A673 (cell line): ENCODE results near the gene XPO5. TPM values are rescaled to one million over a fixed set of nuclear protein-coding genes. Genes with fewer than 3 reads are reported as not detected.

ENCODE experiments used
- Bru-seq: library from RNA; stranded (reverse); fragments of 400-500 nt; gene quantifications from one replicate; lab custom pipeline; 2021; lab: Mats Ljungman, UMichigan
- BruChase-seq, 2 experiments: library from RNA; stranded (reverse); fragments of 400-500 nt; gene quantifications; one replicate each; lab custom pipeline; 2021; lab: Mats Ljungman, UMichigan
- BruUV-seq: library from RNA; stranded (reverse); fragments of 400-500 nt; replicated peaks from 2 replicates; lab custom pipeline; 2021; lab: Mats Ljungman, UMichigan
- CTCF ChIA-PET: fragments of 300-600 bp; sonication (Branson Sonifier 250); formaldehyde crosslinking; loops from one replicate; lab custom pipeline; 2022; ENCODE audit warnings: antibody characterized with exemption; lab: Charles Lee
- POLR2A ChIA-PET: fragments of 300-600 bp; sonication (Branson Sonifier 250); formaldehyde crosslinking; loops from one replicate; lab custom pipeline; 2022; ENCODE audit warnings: antibody characterized with exemption; ENCODE audit not compliant: low non-redundant PET; lab: Charles Lee
- DNase-seq: peaks from one replicate; pipeline ENCODE4 v3.0.0-alpha.2; 2015; ENCODE audit warnings: low spot score
- H3K27ac ChIP-seq: fragments of 200-600 bp; sonication (generic); 2 replicates; pipeline ENCODE4 v1.5.1; 2016; ENCODE audit warnings: mixed run types, low read depth, mild to moderate bottlenecking, mixed read lengths, antibody characterized with exemption, low read length; ENCODE audit not compliant: poor library complexity, severe bottlenecking
- H3K27me3 ChIP-seq: fragments of 200-600 bp; sonication (generic); replicated peaks from 2 replicates; pipeline ENCODE4 v1.6.1; 2017; ENCODE audit warnings: mixed run types, low read depth, mild to moderate bottlenecking, mixed read lengths, antibody characterized with exemption, low read length; ENCODE audit not compliant: insufficient read depth, poor library complexity
- H3K36me3 ChIP-seq: fragments of 200-600 bp; sonication (generic); 2 replicates; pipeline ENCODE4 v1.6.1; 2016; ENCODE audit warnings: mixed run types, mild to moderate bottlenecking, mixed read lengths, antibody characterized with exemption, low read length; ENCODE audit not compliant: insufficient read depth, poor library complexity, severe bottlenecking
- H3K4me1 ChIP-seq: fragments of 200-600 bp; sonication (generic); 2 replicates; pipeline ENCODE4 v1.6.1; 2017; ENCODE audit warnings: mixed run types, mild to moderate bottlenecking, mixed read lengths, antibody characterized with exemption, low read length; ENCODE audit not compliant: insufficient read depth, poor library complexity, severe bottlenecking
- H3K4me3 ChIP-seq: fragments of 200-600 bp; sonication (generic); 2 replicates; pipeline ENCODE4 v1.5.1; 2016; ENCODE audit warnings: low read depth, mixed run types, mild to moderate bottlenecking, mixed read lengths, low read length; ENCODE audit not compliant: poor library complexity, severe bottlenecking
- H3K9me3 ChIP-seq: fragments of 200-600 bp; sonication (generic); 2 replicates; pipeline ENCODE4 v1.6.1; 2016; ENCODE audit warnings: mixed run types, low read depth, mild to moderate bottlenecking, mixed read lengths, antibody characterized with exemption, low read length; ENCODE audit not compliant: poor library complexity, severe bottlenecking
- CTCF ChIP-seq: fragments of 300-800, 200-600 bp; sonication (generic); conservative IDR thresholded peaks from 2 replicates; pipeline ENCODE4 v1.5.1; 2017; ENCODE audit warnings: low read depth, mild to moderate bottlenecking, antibody characterized with exemption, low read length, moderate library complexity, mixed read lengths
- EZH2 ChIP-seq: fragments of 200-600 bp; sonication (generic); IDR thresholded peaks from 2 replicates; pipeline ENCODE4 v1.6.1; 2017; ENCODE audit warnings: borderline replicate concordance, low read depth, mild to moderate bottlenecking, mixed read lengths, antibody characterized with exemption, low read length; ENCODE audit not compliant: poor library complexity, severe bottlenecking
- intact Hi-C: fragments of 100-400 bp; cut with micrococcal nuclease; formaldehyde crosslinking; loops from one replicate; pipeline ENCODE4 v1.10.0; 2022; ENCODE audit not compliant: unreplicated experiment
- long read RNA-seq: library from polyadenylated mRNA; stranded (forward); transcript quantifications from one replicate; pipeline ENCODE4 v2.0.0, GENCODE V29; 2022
- total RNA-seq: library from RNA; stranded (reverse); gene quantifications from 2 replicates; pipeline ENCODE4 v1.2.3, GENCODE V29; 2021

The XPO5 gene
- 109 and 111 TPM in 2 replicates for total RNA-seq
- percentile 81 among the genes with signal in this experiment for Bru-seq, nascent RNA
- BruChase-seq, experiment 1, labeled RNA remaining after a 2-hour chase = percentile 89 among the genes with signal in this experiment
- BruChase-seq, experiment 2, labeled RNA remaining after a 6-hour chase = percentile 91 among the genes with signal in this experiment
- long read RNA-seq, full-length matches to known transcripts = 68 of 113 reads
- long read RNA-seq, partial matches to known transcripts = 27 of 113 reads
- long read RNA-seq, other reads (novel, unspliced or antisense) = 18 of 113 reads

- intact Hi-C loops = no loop called here
- peak; percentile 35 for TF ChIP-seq CTCF
- TF ChIP-seq EZH2 = no peak
- POLR2A ChIA-PET = no interaction called here
- BruUV-seq = TSS peak; percentile 66
- Histone ChIP-seq H3K27me3 (no peaks in the 10 kb centered on the region), H3K4me3 (peak within 1 kb of the TSS; percentile 63), H3K36me3 (peaks cover 23% of the 10 kb centered on the region), H3K27ac (peak within 1 kb of the TSS; percentile 75), H3K4me1 (peaks cover 3% of the 10 kb centered on the region), H3K9me3 (no peaks in the 10 kb centered on the region)
- CTCF ChIA-PET = no interaction called here
- peak; percentile 96 for DNase-seq
These were observed at the start of gene XPO5, which contains the start of gene POLH for GRCh38 chr6:43575772-43576551. TSS of gene XPO5 (minus strand) at chr6:43576038. CDS start at chr6:43575864, 174 bp downstream. TSS of gene POLH (plus strand) at chr6:43576185. CDS start at chr6:43582320, 6,135 bp downstream.

- no peaks in the 10 kb centered on the region for H3K27me3 ChIP-seq
- no peak overlapping the region for H3K4me3 ChIP-seq
- intact Hi-C loops = no loop called here
- peaks cover 57% of the 10 kb centered on the region for H3K36me3 ChIP-seq
- CTCF ChIA-PET = no interaction called here
- no peak overlapping the region for H3K27ac ChIP-seq
- no TSS peak for BruUV-seq
- POLR2A ChIA-PET = no interaction called here
- DNase-seq = no peak
- H3K4me1 ChIP-seq = peaks cover 12% of the 10 kb centered on the region
- no peaks in the 10 kb centered on the region for H3K9me3 ChIP-seq
- no peak for TF ChIP-seq CTCF
- TF ChIP-seq EZH2 = no peak
These were observed 49.7 kb upstream of the XPO5 start for GRCh38 chr6:43625393-43625992.

GRCh38 chr6:43624786-43625288, 49.0 kb upstream of the XPO5 start:
- peaks cover 8% of the 10 kb centered on the region for H3K4me1 ChIP-seq
- no peak overlapping the region for H3K4me3 ChIP-seq
- peaks cover 61% of the 10 kb centered on the region for H3K36me3 ChIP-seq
- TF ChIP-seq EZH2 = no peak
- TF ChIP-seq CTCF = no peak
- intact Hi-C loops = no loop called here
- BruUV-seq = no TSS peak
- no peaks in the 10 kb centered on the region for H3K27me3 ChIP-seq
- H3K9me3 ChIP-seq = no peaks in the 10 kb centered on the region
- no peak overlapping the region for H3K27ac ChIP-seq
- POLR2A ChIA-PET = no interaction called here
- CTCF ChIA-PET = no interaction called here
- DNase-seq = no peak
